ENCODE data around the gene BTBD17.

GRCh38 chr17:74367206-74367605 is 5.5 kb upstream of the BTBD17 start, which contains the start of gene GPR142:
- TF ChIP-seq POLR2AphosphoS5 (IDR thresholded peaks at IDR 0.05; ENCODE audit: low read depth, low read length) (no peak), SIN3A (IDR thresholded peaks at IDR 0.05; ENCODE audit: borderline replicate concordance, insufficient read depth, low read length) (no peak), TAF1 (IDR thresholded peaks at IDR 0.05; ENCODE audit: borderline replicate concordance, insufficient read depth, low read length) (no peak)
